Subcutaneous abdominal adipose tissue (tissue), 5 donors: ENCODE measurements around the gene TK2.
"Not testable (repeated sequence)": the region's sequence is repeated elsewhere in the genome, so short reads cannot be mapped to it uniquely, and the experiment has no call there.

Experiments
- H3K27ac ChIP-seq: one replicate; pipeline ENCODE4 v1.7.0; 2013; ENCODE audit warnings: low read depth, mild to moderate bottlenecking, inconsistent platforms, low read length, moderate library complexity
- H3K27me3 ChIP-seq, 5 donors: one replicate each; pipeline ENCODE4 v1.7.0; 2013; ENCODE audit warnings: low read length in 5 of 5, inconsistent platforms in 1 of 5; ENCODE audit not compliant: control insufficient read depth in 5 of 5, insufficient read depth in 4 of 5
- H3K36me3 ChIP-seq, 5 donors: one replicate each; pipeline ENCODE4 v1.7.0; 2013; ENCODE audit warnings: low read length in 5 of 5; ENCODE audit not compliant: control insufficient read depth in 5 of 5, insufficient read depth in 5 of 5
- H3K4me1 ChIP-seq, 5 donors: one replicate each; pipeline ENCODE4 v1.7.0; 2013; ENCODE audit warnings: low read length in 5 of 5, mild to moderate bottlenecking in 3 of 5, moderate library complexity in 1 of 5; ENCODE audit not compliant: control insufficient read depth in 5 of 5, insufficient read depth in 5 of 5
- H3K4me3 ChIP-seq, 5 donors: one replicate each; pipeline ENCODE4 v1.7.0; 2013; ENCODE audit warnings: low read length in 5 of 5, low read depth in 1 of 5
- H3K9ac ChIP-seq, 5 donors: one replicate each; pipeline ENCODE4 v1.7.0; 2013; ENCODE audit warnings: low read length in 5 of 5, mild to moderate bottlenecking in 4 of 5, moderate library complexity in 3 of 5
- H3K9me3 ChIP-seq, 5 donors: one replicate each; pipeline ENCODE4 v1.7.0; 2013; ENCODE audit warnings: low read length in 5 of 5; ENCODE audit not compliant: control insufficient read depth in 5 of 5
- donor health status: healthy.
- donor health status: healthy.
- donor health status: healthy.
- donor health status: healthy.
- donor health status: healthy.

TK2 gene

GRCh38 chr16:66497921-66498320 lies 52.0 kb downstream of the TK2 start:
- not testable (repeated sequence) for H3K36me3 ChIP-seq, H3K9ac ChIP-seq, H3K27me3 ChIP-seq, H3K27ac ChIP-seq, H3K9me3 ChIP-seq, H3K4me3 ChIP-seq
- peaks cover 2 to 11% (median 10%) of the 10 kb centered on the region in 5 donors for H3K4me1 ChIP-seq

- not testable (repeated sequence) for H3K4me1 ChIP-seq, H3K27me3 ChIP-seq, H3K9ac ChIP-seq
These were observed 53.7 kb downstream of the TK2 start for GRCh38 chr16:66496226-66496625.

GRCh38 chr16:66495440-66495839 lies 54.5 kb downstream of the TK2 start:
- no peak overlapping the region for H3K9ac ChIP-seq
- H3K4me3 ChIP-seq = no peak overlapping the region
- peaks cover 0 to 9% (median 7%) of the 10 kb centered on the region in 5 donors for H3K36me3 ChIP-seq
- no peaks in the 10 kb centered on the region for H3K9me3 ChIP-seq
- H3K27ac ChIP-seq = no peak overlapping the region
- no peaks in the 10 kb centered on the region for H3K27me3 ChIP-seq
- peaks cover 0 to 7% (median 0%) of the 10 kb centered on the region in 5 donors for H3K4me1 ChIP-seq

More at GRCh38 chr16:66496226-66496625, 53.7 kb downstream of the TK2 start:
- H3K27ac ChIP-seq, H3K36me3 ChIP-seq, H3K9me3 ChIP-seq, H3K4me3 ChIP-seq: not testable (repeated sequence)

GRCh38 chr16:66494916-66495315 lies 55.0 kb downstream of the TK2 start:
- no peak overlapping the region for H3K4me3 ChIP-seq

GRCh38 chr16:66493490-66494401 lies 56.2 kb downstream of the TK2 start:
- H3K9me3 ChIP-seq = no peaks in the 10 kb centered on the region
- H3K4me1 ChIP-seq = peaks cover 0 to 8% (median 0%) of the 10 kb centered on the region in 5 donors
- H3K36me3 ChIP-seq = peaks cover 0 to 9% (median 7%) of the 10 kb centered on the region in 5 donors
- no peaks in the 10 kb centered on the region for H3K27me3 ChIP-seq
- no peak overlapping the region for H3K4me3 ChIP-seq
- no peak overlapping the region for H3K9ac ChIP-seq
- no peak overlapping the region for H3K27ac ChIP-seq

More at GRCh38 chr16:66494916-66495315, 55.0 kb downstream of the TK2 start:
- Histone ChIP-seq H3K9me3 (no peaks in the 10 kb centered on the region), H3K27me3 (no peaks in the 10 kb centered on the region), H3K9ac (no peak overlapping the region), H3K4me1 (peaks cover 0 to 8% (median 0%) of the 10 kb centered on the region in 5 donors), H3K36me3 (peaks cover 0 to 9% (median 7%) of the 10 kb centered on the region in 5 donors), H3K27ac (no peak overlapping the region)

- H3K36me3 ChIP-seq = peaks cover 0 to 9% (median 7%) of the 10 kb centered on the region in 5 donors
- H3K4me1 ChIP-seq = peaks cover 9 to 22% (median 14%) of the 10 kb centered on the region in 5 donors
- no peak overlapping the region for H3K9ac ChIP-seq
- H3K4me3 ChIP-seq = no peak overlapping the region
- H3K27me3 ChIP-seq = no peaks in the 10 kb centered on the region
- H3K27ac ChIP-seq = no peak overlapping the region
- H3K9me3 ChIP-seq = no peaks in the 10 kb centered on the region
These were observed 58.2 kb downstream of the TK2 start for GRCh38 chr16:66491716-66492064.

- Histone ChIP-seq H3K36me3 (peaks cover 0 to 9% (median 7%) of the 10 kb centered on the region in 5 donors), H3K27ac (no peak overlapping the region), H3K27me3 (no peaks in the 10 kb centered on the region), H3K4me3 (no peak overlapping the region), H3K9me3 (no peaks in the 10 kb centered on the region), H3K4me1 (peaks cover 9 to 28% (median 18%) of the 10 kb centered on the region in 5 donors), H3K9ac (no peak overlapping the region)
These were observed 58.9 kb downstream of the TK2 start for GRCh38 chr16:66490774-66491715.

GRCh38 chr16:66489818-66490217 lies 60.1 kb downstream of the TK2 start:
- Histone ChIP-seq H3K9me3 (no peaks in the 10 kb centered on the region), H3K27ac (no peak overlapping the region), H3K4me1 (peaks cover 9 to 36% (median 21%) of the 10 kb centered on the region in 5 donors), H3K4me3 (no peak overlapping the region), H3K9ac (no peak overlapping the region), H3K27me3 (no peaks in the 10 kb centered on the region), H3K36me3 (peaks cover 0 to 15% (median 9%) of the 10 kb centered on the region in 5 donors)

GRCh38 chr16:66489385-66489784 lies 60.5 kb downstream of the TK2 start:
- H3K4me3 ChIP-seq = no peak overlapping the region
- H3K4me1 ChIP-seq = peaks cover 9 to 36% (median 21%) of the 10 kb centered on the region in 5 donors
- no peak overlapping the region for H3K27ac ChIP-seq
- H3K9ac ChIP-seq = no peak overlapping the region
- peaks cover 0 to 14% (median 9%) of the 10 kb centered on the region in 5 donors for H3K36me3 ChIP-seq
- no peaks in the 10 kb centered on the region for H3K9me3 ChIP-seq
- H3K27me3 ChIP-seq = no peaks in the 10 kb centered on the region
